SK-N-SH treated with all-trans-retinoic acid at 6 μM for 48 hours (cell line): ENCODE measurements around the gene CENPP.
"Not testable (repeated sequence)": the region's sequence is repeated elsewhere in the genome, so short reads cannot be mapped to it uniquely, and the experiment has no call there.

Experiments used
- ATAC-seq: fragments of 200-7000 bp; cut with Tn5 transposase; 3 replicates; pipeline ENCODE4 v1.9.1; 2020; ENCODE audit warnings: mild to moderate bottlenecking, moderate library complexity
- ARNTL ChIP-seq: fragments of 450-650 bp; formaldehyde crosslinking; IDR thresholded peaks from 2 replicates; pipeline ENCODE4 v1.5.0; 2020; ENCODE audit warnings: low read depth, mild to moderate bottlenecking, moderate library complexity, borderline replicate concordance
- BACH2 ChIP-seq: fragments of 250-450 bp; sonication (Bioruptor Pico); IDR thresholded peaks from 2 replicates; pipeline ENCODE4 v1.9.0; 2021; ENCODE audit warnings: mild to moderate bottlenecking, borderline replicate concordance
- CREB5 ChIP-seq: fragments of 250-450 bp; sonication (Bioruptor Pico); IDR thresholded peaks from 2 replicates; pipeline ENCODE4 v1.5.1; 2020; ENCODE audit warnings: low read depth, mild to moderate bottlenecking, moderate library complexity
- CSDC2 ChIP-seq: fragments of 250-450 bp; sonication (Bioruptor Pico); IDR thresholded peaks from 2 replicates; pipeline ENCODE4 v1.5.0; 2020; ENCODE audit warnings: mild to moderate bottlenecking, moderate library complexity
- CSRNP3 ChIP-seq: fragments of 250-450 bp; sonication (Bioruptor Pico); IDR thresholded peaks from 2 replicates; pipeline ENCODE4 v1.5.1; 2021; ENCODE audit warnings: mild to moderate bottlenecking, moderate library complexity
- ESRRG ChIP-seq: fragments of 250-450 bp; sonication (Bioruptor Pico); IDR thresholded peaks from 2 replicates; pipeline ENCODE4 v1.6.1; 2021; ENCODE audit warnings: mild to moderate bottlenecking
- GLIS3 ChIP-seq: fragments of 250-450 bp; sonication (Bioruptor Pico); IDR thresholded peaks from 2 replicates; pipeline ENCODE4 v1.5.0; 2020; ENCODE audit warnings: mild to moderate bottlenecking, moderate library complexity
- ISL1 ChIP-seq: fragments of 250-450 bp; sonication (Bioruptor Pico); IDR thresholded peaks from 2 replicates; pipeline ENCODE4 v2.1.2; 2022; ENCODE audit warnings: mild to moderate bottlenecking, moderate library complexity
- OSR1 ChIP-seq: fragments of 250-450 bp; sonication (Bioruptor Pico); IDR thresholded peaks from 2 replicates; pipeline ENCODE4 v1.8.0; 2022; ENCODE audit warnings: moderate library complexity, mild to moderate bottlenecking, inconsistent platforms
- PATZ1 ChIP-seq: fragments of 250-450 bp; sonication (Bioruptor Pico); IDR thresholded peaks from 2 replicates; pipeline ENCODE4 v1.8.0; 2020; ENCODE audit warnings: mild to moderate bottlenecking, moderate library complexity, borderline replicate concordance
- PPARA ChIP-seq: fragments of 250-450 bp; sonication (Bioruptor Pico); IDR thresholded peaks from 2 replicates; pipeline ENCODE4 v1.5.0; 2020; ENCODE audit warnings: mild to moderate bottlenecking, borderline replicate concordance
- RARB ChIP-seq: fragments of 250-450 bp; sonication (Bioruptor Pico); IDR thresholded peaks from 2 replicates; pipeline ENCODE4 v1.8.0; 2021; ENCODE audit warnings: mild to moderate bottlenecking, moderate library complexity
- SNAI2 ChIP-seq: fragments of 250-450 bp; sonication (Bioruptor Pico); IDR thresholded peaks from 2 replicates; pipeline ENCODE4 v1.5.0; 2020; ENCODE audit warnings: mild to moderate bottlenecking, moderate library complexity
- TCF4 ChIP-seq: fragments of 250-450 bp; sonication (Bioruptor Pico); IDR thresholded peaks from 2 replicates; pipeline ENCODE4 v1.8.0; 2021; ENCODE audit warnings: mild to moderate bottlenecking, moderate library complexity, borderline replicate concordance
- TOX ChIP-seq: fragments of 250-450 bp; sonication (Bioruptor Pico); IDR thresholded peaks from 2 replicates; pipeline ENCODE4 v1.8.0; 2021; ENCODE audit warnings: mild to moderate bottlenecking, moderate library complexity, borderline replicate concordance
- TSHZ2 ChIP-seq: fragments of 250-450 bp; sonication (Bioruptor Pico); IDR thresholded peaks from 2 replicates; pipeline ENCODE4 v1.5.0; 2020; ENCODE audit warnings: mild to moderate bottlenecking, moderate library complexity
- ZC3H10 ChIP-seq: fragments of 250-450 bp; sonication (Bioruptor Pico); IDR thresholded peaks from 2 replicates; pipeline ENCODE4 v1.5.1; 2021; ENCODE audit warnings: mild to moderate bottlenecking, moderate library complexity
- ZFP3 ChIP-seq: fragments of 250-450 bp; sonication (Bioruptor Pico); IDR thresholded peaks from 2 replicates; pipeline ENCODE4 v1.5.0; 2020; ENCODE audit warnings: mild to moderate bottlenecking, moderate library complexity
- ZFP30 ChIP-seq: fragments of 450-650 bp; formaldehyde crosslinking; IDR thresholded peaks from 2 replicates; pipeline ENCODE4 v1.5.0; 2022; ENCODE audit warnings: mild to moderate bottlenecking, moderate library complexity
- ZNF565 ChIP-seq: fragments of 450-650 bp; formaldehyde crosslinking; conservative IDR thresholded peaks from 2 replicates; pipeline ENCODE4 v1.5.0; 2020; ENCODE audit warnings: low read depth, mild to moderate bottlenecking, moderate library complexity
- ZNF70 ChIP-seq: fragments of 450-650 bp; formaldehyde crosslinking; IDR thresholded peaks from 2 replicates; pipeline ENCODE4 v1.5.0; 2020; ENCODE audit warnings: mild to moderate bottlenecking, moderate library complexity
- ZNF8 ChIP-seq: fragments of 450-650 bp; formaldehyde crosslinking; IDR thresholded peaks from 2 replicates; pipeline ENCODE4 v1.5.0; 2020; ENCODE audit warnings: mild to moderate bottlenecking, moderate library complexity
- TF ChIP-seq, protein P1 (sequence below): fragments of 250-450 bp; sonication (Bioruptor Pico); IDR thresholded peaks from 2 replicates; pipeline ENCODE4 v1.8.0; 2021; ENCODE audit warnings: low read depth, mild to moderate bottlenecking, moderate library complexity, borderline replicate concordance

CENPP gene

GRCh38 chr9:92564504-92564903, 238.8 kb downstream of the CENPP start:
- ATAC-seq: peak; percentile 61
- TF ChIP-seq CSRNP3 (CRISPR knock-in tag): no peak
- TF ChIP-seq TCF4 (CRISPR knock-in tag): no peak
- no peak for TF ChIP-seq PATZ1 (CRISPR knock-in tag)
- TF ChIP-seq GLIS3: no peak
- TF ChIP-seq RARB (CRISPR knock-in tag): no peak
- no peak for TF ChIP-seq ISL1 (CRISPR knock-in tag)
- TF ChIP-seq PPARA: no peak
- no peak; the same call in 1 of the 2 replicates for TF ChIP-seq TOX (CRISPR knock-in tag)
- no peak for TF ChIP-seq ZNF70 (CRISPR knock-in tag)
- TF ChIP-seq, protein P1, sequence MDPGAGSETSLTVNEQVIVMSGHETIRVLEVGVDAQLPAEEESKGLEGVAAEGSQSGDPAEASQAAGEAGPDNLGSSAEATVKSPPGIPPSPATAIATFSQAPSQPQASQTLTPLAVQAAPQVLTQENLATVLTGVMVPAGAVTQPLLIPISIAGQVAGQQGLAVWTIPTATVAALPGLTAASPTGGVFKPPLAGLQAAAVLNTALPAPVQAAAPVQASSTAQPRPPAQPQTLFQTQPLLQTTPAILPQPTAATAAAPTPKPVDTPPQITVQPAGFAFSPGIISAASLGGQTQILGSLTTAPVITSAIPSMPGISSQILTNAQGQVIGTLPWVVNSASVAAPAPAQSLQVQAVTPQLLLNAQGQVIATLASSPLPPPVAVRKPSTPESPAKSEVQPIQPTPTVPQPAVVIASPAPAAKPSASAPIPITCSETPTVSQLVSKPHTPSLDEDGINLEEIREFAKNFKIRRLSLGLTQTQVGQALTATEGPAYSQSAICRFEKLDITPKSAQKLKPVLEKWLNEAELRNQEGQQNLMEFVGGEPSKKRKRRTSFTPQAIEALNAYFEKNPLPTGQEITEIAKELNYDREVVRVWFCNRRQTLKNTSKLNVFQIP (CRISPR knock-in tag): no peak
- TF ChIP-seq ZNF8 (CRISPR knock-in tag): no peak
- TF ChIP-seq BACH2 (CRISPR knock-in tag): no peak
- TF ChIP-seq SNAI2 (CRISPR knock-in tag): no peak
- TF ChIP-seq TSHZ2 (CRISPR knock-in tag): no peak
- no peak for TF ChIP-seq OSR1
- TF ChIP-seq ZFP30 (CRISPR knock-in tag): no peak

GRCh38 chr9:92564982-92565381, 239.2 kb downstream of the CENPP start:
- TF ChIP-seq CSDC2 (no peak), PATZ1 (CRISPR knock-in tag) (no peak), BACH2 (CRISPR knock-in tag) (no peak), ZFP3 (CRISPR knock-in tag) (no peak), ARNTL (no peak), ESRRG (no peak), ZC3H10 (CRISPR knock-in tag) (no peak), CREB5 (CRISPR knock-in tag) (no peak), ZNF565 (CRISPR knock-in tag) (no peak)
- TF ChIP-seq, all 23 proteins: peak for 0

GRCh38 chr9:92571871-92572270, 246.1 kb downstream of the CENPP start:
- not testable (repeated sequence) for ATAC-seq

More at GRCh38 chr9:92564982-92565381, 239.2 kb downstream of the CENPP start:
- ATAC-seq: peak; percentile 38; the same call in 1 of the 3 replicates

GRCh38 chr9:92573612-92574011, 247.9 kb downstream of the CENPP start:
- ATAC-seq: not testable (repeated sequence)
